Measurements from ENCODE around the gene SREBF2. TPM values are rescaled to one million over a fixed set of nuclear protein-coding genes. Genes with fewer than 3 reads are reported as not detected.

Gene SREBF2
- total and polyA plus RNA-seq, 2 of the 8 experiments (the other 6 are each of a cell fraction or from before 2014, with no cell fraction given) = 125 to 144 TPM

- Histone ChIP-seq H3K4me2 (ENCODE audit: insufficient read depth in 1 of 2, low read depth in 2 of 2, low read length in 2 of 2) (no peak overlapping the region), H2BK20ac (ENCODE audit: low read length) (no peak overlapping the region), H2BK15ac (ENCODE audit: low read length) (no peak overlapping the region), H4K5ac (ENCODE audit: insufficient read length, low read depth, low read length) (no peak overlapping the region), H3K79me1 (ENCODE audit: low read depth, low read length) (no peaks in the 10 kb centered on the region; the same call in 1 of the 2 replicates), H3K79me2 (ENCODE audit: control insufficient read depth in 1 of 2, insufficient read depth in 2 of 2, low read length in 2 of 2) (no peaks in the 10 kb centered on the region), H3K4me1 (replicated peaks in 1 of 4; ENCODE audit: control insufficient read depth in 3 of 4, insufficient read depth in 4 of 4, low read length in 3 of 4) (no peaks in the 10 kb centered on the region), H4K20me1 (replicated peaks in 1 of 2; ENCODE audit: control insufficient read depth in 1 of 2, insufficient read depth in 2 of 2, low read length in 2 of 2) (peaks cover 12 to 20% of the 10 kb centered on the region in 2 experiments), H3K27ac (ENCODE audit: low read depth, low read length) (no peak overlapping the region), H3K18ac (ENCODE audit: extremely low read depth, low read length) (no peak overlapping the region), H3K14ac (ENCODE audit: insufficient read length) (no peak overlapping the region), H2BK12ac (ENCODE audit: low read depth, low read length) (no peak overlapping the region), H3K27me3 (replicated peaks in 1 of 4; ENCODE audit: control insufficient read depth in 3 of 4, extremely low read depth in 1 of 4, insufficient read depth in 3 of 4, low read length in 3 of 4) (no peaks in the 10 kb centered on the region), H3K56ac (replicated peaks; ENCODE audit: insufficient read length, low read depth, low read length) (no peak overlapping the region), H3K4ac (replicated peaks; ENCODE audit: insufficient read length, low read depth, low read length) (no peak overlapping the region), H4K8ac (ENCODE audit: extremely low read depth, insufficient read depth, low read length) (no peak overlapping the region), H2AK5ac (ENCODE audit: low read depth, low read length) (no peak overlapping the region), H2BK120ac (replicated peaks; ENCODE audit: low read depth, low read length) (no peak overlapping the region), H3K9me3 (ENCODE audit: insufficient read depth in 2 of 2, low read depth in 1 of 2, low read length in 1 of 2) (no peaks in the 10 kb centered on the region), H2BK5ac (ENCODE audit: low read depth, low read length) (no peak overlapping the region), H3K23ac (ENCODE audit: insufficient read length) (no peak overlapping the region), H3K9ac (replicated peaks in 1 of 4; ENCODE audit: extremely low read depth in 1 of 4, low read depth in 3 of 4, low read length in 3 of 4) (no peak overlapping the region), H2AFZ (ENCODE audit: low read length) (no peak overlapping the region), H4K91ac (replicated peaks; ENCODE audit: insufficient read length, low read length) (no peak overlapping the region), H3K4me3 (ENCODE audit: extremely low read depth in 1 of 4, insufficient read depth in 2 of 4, low read depth in 3 of 4, low read length in 4 of 4) (no peak overlapping the region), H3K36me3 (ENCODE audit: control insufficient read depth in 2 of 4, insufficient read depth in 4 of 4, low read length in 3 of 4) (peaks cover 43 to 71% (median 61%) of the 10 kb centered on the region in 4 experiments), H3K23me2 (ENCODE audit: low read depth, low read length) (no peaks in the 10 kb centered on the region)
- 91% methylated on average over 13 of the region's 13 CpGs; no CpG with 5 or more reads in 1 of the 2 experiments for WGBS, 2 experiments (ENCODE audit: extremely low coverage in 1 of 2, insufficient coverage in 1 of 2, insufficient read length in 1 of 2, insufficient replicate concordance in 2 of 2, low coverage in 1 of 2, low lambda C conversion rate in 2 of 2, missing lambda C conversion rate in 1 of 2)
- FAIRE-seq (no peak), DNase-seq (ENCODE audit: low read depth in 1 of 2, low spot score in 2 of 2) (no peak)
- POLR2A ChIA-PET (ENCODE audit: partially characterized antibody) = interaction anchor here (1.1 to 1.2 kb wide), 3 partner anchors 9 to 278 kb away, joined by 3 read pairs; no protein-coding TSS in a partner anchor
- TF ChIP-seq YY1 (IDR thresholded peaks at IDR 0.05; ENCODE audit: low read depth, low read length) (no peak), SIX5 (IDR thresholded peaks at IDR 0.05; ENCODE audit: low read depth, low read length) (no peak), NRF1 (IDR thresholded peaks at IDR 0.05; ENCODE audit: low read depth, low read length) (no peak), POLR2A (IDR thresholded peaks at IDR 0.05; ENCODE audit: control extremely low read depth in 1 of 2, low read depth in 2 of 2, low read length in 2 of 2) (no peak; a peak in 1 of 3 replicates), KDM5A (IDR thresholded peaks at IDR 0.05; ENCODE audit: low read length) (no peak), CTBP2 (IDR thresholded peaks at IDR 0.05; ENCODE audit: borderline replicate concordance, insufficient read depth, insufficient read length, low read length) (no peak), CHD2 (IDR thresholded peaks at IDR 0.05; ENCODE audit: low read length) (no peak), TEAD4 (IDR thresholded peaks at IDR 0.05; ENCODE audit: low read depth, low read length) (no peak), ATF2 (IDR thresholded peaks at IDR 0.05; ENCODE audit: low read length) (no peak)
- CTCF ChIA-PET (ENCODE audit: partially characterized antibody) = interaction anchor here (1.2 to 2.7 kb wide), 3 partner anchors 8 to 41 kb away, joined by 4 to 10 read pairs (median 4); no protein-coding TSS in a partner anchor
Observed at GRCh38 chr22:41899992-41900651, 67.2 kb downstream of the SREBF2 start.

Data from H1 (cell line).